Gastroesophageal sphincter (tissue), 4 donors: ENCODE measurements around the gene BIRC2. TPM values are rescaled to one million over a fixed set of nuclear protein-coding genes. Genes with fewer than 3 reads are reported as not detected.

Source experiments
- ATAC-seq: fragments of 150-250 bp; one replicate; pipeline ENCODE4 v1.9.1; 2016; ENCODE audit warnings: mild to moderate bottlenecking, moderate library complexity
- H3K27ac ChIP-seq, 4 donors: fragments of 200-600 bp; sonication (generic) in 3 of 4; 1 replicate in 3 of 4; 2 replicates in 1 of 4; pipeline ENCODE4 v1.5.1; 2016 to 2019
- H3K27me3 ChIP-seq: fragments of 200-600 bp; sonication (generic); one replicate; pipeline ENCODE4 v1.5.1; 2019
- H3K36me3 ChIP-seq, 2 donors: fragments of 200-600 bp; sonication (generic); one replicate each; pipeline ENCODE4 v1.5.1; 2019; ENCODE audit warnings: control low read depth in 1 of 2
- H3K4me1 ChIP-seq, 3 donors: fragments of 200-600 bp; sonication (generic); 1 replicate in 2 of 3; 2 replicates in 1 of 3; pipeline ENCODE4 v1.5.1; 2016 to 2019; ENCODE audit warnings: control low read depth in 2 of 3
- H3K4me3 ChIP-seq, 2 donors: fragments of 200-600 bp; sonication (generic); one replicate each; pipeline ENCODE4 v1.5.1; 2019; ENCODE audit warnings: mild to moderate bottlenecking in 1 of 2, moderate library complexity in 1 of 2
- H3K9me3 ChIP-seq, 3 donors: fragments of 200-600 bp; sonication (generic); one replicate each; pipeline ENCODE4 v1.5.1; 2017 to 2019; ENCODE audit warnings: control low read depth in 2 of 3
- EP300 ChIP-seq: sonication (generic); formaldehyde crosslinking; IDR thresholded peaks from one replicate; pipeline ENCODE4 v1.6.1; 2017; ENCODE audit warnings: antibody characterized with exemption, mild to moderate bottlenecking
- POLR2A ChIP-seq, 2 donors: fragments of 450-650 bp; IDR thresholded peaks; one replicate each; pipeline ENCODE4 v1.6.1; 2017; ENCODE audit warnings: antibody characterized with exemption in 2 of 2, mild to moderate bottlenecking in 2 of 2, moderate library complexity in 1 of 2
- POLR2AphosphoS5 ChIP-seq: sonication (generic); formaldehyde crosslinking; IDR thresholded peaks from one replicate; pipeline ENCODE4 v1.6.1; 2017; ENCODE audit warnings: antibody characterized with exemption
- WGBS, 2 donors: methylation state at CpG; one replicate each; pipeline ENCODE4 v1.1.5; 2018; ENCODE audit warnings: low coverage in 1 of 2; 5-methylcytosine and 5-hydroxymethylcytosine counted together
- total RNA-seq, 4 donors: library from RNA; depleted of rRNA; stranded (reverse); fragments of >200 nt; gene quantifications; one replicate each; pipeline ENCODE4 v1.1.0, GENCODE V29; 2016
- TF ChIP-seq, protein P1 (sequence below), 4 experiments: fragments of 200-600 bp in 2 of 4; fragments of 450-650 bp in 2 of 4; sonication (generic) in 1 of 4; IDR thresholded peaks; one replicate each; pipeline ENCODE4 v1.5.1; 2017 to 2019; ENCODE audit warnings: antibody characterized with exemption in 4 of 4, mild to moderate bottlenecking in 2 of 4, moderate library complexity in 2 of 4

The BIRC2 gene
- total RNA-seq, 4 donors from 2014 or later = 22.4 to 58.2 (median 34.0) TPM

DNA sequence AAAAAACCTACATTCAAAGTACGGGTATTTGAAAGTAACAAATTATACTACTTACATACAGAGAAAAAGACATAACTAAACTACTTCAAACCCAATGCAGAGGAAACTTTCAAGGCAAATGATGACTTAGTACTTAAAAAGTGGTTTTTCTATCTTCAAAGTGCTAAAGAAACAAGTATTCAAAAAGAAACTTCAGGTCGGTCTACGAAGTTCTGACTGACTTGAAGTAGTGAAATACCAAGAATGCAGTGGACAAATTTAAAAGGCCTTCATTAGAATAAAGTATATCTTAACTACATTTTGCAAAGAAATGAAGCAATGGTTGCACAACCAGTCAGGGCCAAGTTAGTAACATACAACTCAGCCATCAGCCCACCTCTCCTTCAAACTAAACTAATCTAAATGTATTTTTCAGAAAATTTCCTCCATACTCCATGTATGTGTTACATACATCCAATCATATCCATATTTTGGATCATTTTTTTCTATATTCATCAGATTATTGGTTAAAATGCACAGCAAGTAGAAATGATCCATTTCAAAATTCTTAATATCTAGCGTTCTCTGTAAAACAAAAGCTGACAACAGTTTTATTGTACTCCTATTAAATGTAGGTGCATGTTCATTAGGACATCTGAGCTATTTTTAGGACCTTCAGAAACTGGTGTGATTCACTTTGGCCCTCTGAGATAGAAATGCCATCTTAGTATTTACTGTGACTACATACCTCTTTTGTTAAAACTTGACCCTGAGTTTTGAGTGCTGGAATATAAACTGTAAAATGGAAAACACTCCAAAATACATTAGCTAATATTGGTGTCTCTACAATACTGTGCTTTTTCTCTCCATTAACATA, 49.9 kb downstream of the BIRC2 start:
- peaks cover 0 to 76% of the 10 kb centered on the region in 2 donors for H3K36me3 ChIP-seq
- H3K4me1 ChIP-seq = peaks cover 0 to 25% (median 3%) of the 10 kb centered on the region in 3 donors
- peak overlapping the region in 1 of 4 donors; percentile 2 for H3K27ac ChIP-seq
- 86 to 88% methylated on average over 4 of the region's 4 CpGs for WGBS, 2 donors
- H3K9me3 ChIP-seq = no peaks in the 10 kb centered on the region
- ATAC-seq = no peak
- H3K27me3 ChIP-seq = no peaks in the 10 kb centered on the region
- no peak overlapping the region for H3K4me3 ChIP-seq
- no peak for TF ChIP-seq EP300
- TF ChIP-seq POLR2A (IDR thresholded peaks at IDR 0.05) = no peak
- TF ChIP-seq POLR2AphosphoS5 = no peak
- TF ChIP-seq, protein P1, sequence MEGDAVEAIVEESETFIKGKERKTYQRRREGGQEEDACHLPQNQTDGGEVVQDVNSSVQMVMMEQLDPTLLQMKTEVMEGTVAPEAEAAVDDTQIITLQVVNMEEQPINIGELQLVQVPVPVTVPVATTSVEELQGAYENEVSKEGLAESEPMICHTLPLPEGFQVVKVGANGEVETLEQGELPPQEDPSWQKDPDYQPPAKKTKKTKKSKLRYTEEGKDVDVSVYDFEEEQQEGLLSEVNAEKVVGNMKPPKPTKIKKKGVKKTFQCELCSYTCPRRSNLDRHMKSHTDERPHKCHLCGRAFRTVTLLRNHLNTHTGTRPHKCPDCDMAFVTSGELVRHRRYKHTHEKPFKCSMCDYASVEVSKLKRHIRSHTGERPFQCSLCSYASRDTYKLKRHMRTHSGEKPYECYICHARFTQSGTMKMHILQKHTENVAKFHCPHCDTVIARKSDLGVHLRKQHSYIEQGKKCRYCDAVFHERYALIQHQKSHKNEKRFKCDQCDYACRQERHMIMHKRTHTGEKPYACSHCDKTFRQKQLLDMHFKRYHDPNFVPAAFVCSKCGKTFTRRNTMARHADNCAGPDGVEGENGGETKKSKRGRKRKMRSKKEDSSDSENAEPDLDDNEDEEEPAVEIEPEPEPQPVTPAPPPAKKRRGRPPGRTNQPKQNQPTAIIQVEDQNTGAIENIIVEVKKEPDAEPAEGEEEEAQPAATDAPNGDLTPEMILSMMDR (IDR thresholded peaks at IDR 0.05) = no peak

DNA sequence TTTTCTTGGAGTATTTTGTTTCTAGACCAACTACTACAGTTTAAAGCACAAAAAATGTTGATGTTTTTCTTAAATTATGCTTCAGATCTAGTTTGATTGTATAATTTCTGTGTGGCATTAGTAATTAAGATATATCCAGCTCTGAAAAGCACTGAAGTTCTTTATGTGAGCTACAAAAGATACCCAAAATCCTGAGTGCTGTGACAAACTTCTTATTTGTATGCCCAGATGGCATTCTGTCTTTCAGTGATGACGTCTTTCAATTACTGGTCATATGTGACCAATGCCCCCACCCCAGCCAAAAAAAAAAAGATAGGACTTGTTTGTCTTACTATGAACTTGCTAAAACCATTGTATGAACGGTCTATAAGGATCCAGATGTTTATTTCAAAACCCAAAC, 51.3 kb downstream of the BIRC2 start:
- Histone ChIP-seq H3K4me3 (no peak overlapping the region), H3K9me3 (no peaks in the 10 kb centered on the region), H3K27ac (no peak overlapping the region), H3K36me3 (peaks cover 0 to 70% of the 10 kb centered on the region in 2 donors), H3K27me3 (no peaks in the 10 kb centered on the region), H3K4me1 (peaks cover 0 to 25% (median 3%) of the 10 kb centered on the region in 3 donors)
- TF ChIP-seq POLR2A (IDR thresholded peaks at IDR 0.05) (no peak), EP300 (no peak), POLR2AphosphoS5 (no peak)
- TF ChIP-seq, protein P1 (IDR thresholded peaks at IDR 0.05) = no peak
- WGBS, 2 donors = 82 to 96% methylated on average over 2 of the region's 2 CpGs
- ATAC-seq = no peak

DNA sequence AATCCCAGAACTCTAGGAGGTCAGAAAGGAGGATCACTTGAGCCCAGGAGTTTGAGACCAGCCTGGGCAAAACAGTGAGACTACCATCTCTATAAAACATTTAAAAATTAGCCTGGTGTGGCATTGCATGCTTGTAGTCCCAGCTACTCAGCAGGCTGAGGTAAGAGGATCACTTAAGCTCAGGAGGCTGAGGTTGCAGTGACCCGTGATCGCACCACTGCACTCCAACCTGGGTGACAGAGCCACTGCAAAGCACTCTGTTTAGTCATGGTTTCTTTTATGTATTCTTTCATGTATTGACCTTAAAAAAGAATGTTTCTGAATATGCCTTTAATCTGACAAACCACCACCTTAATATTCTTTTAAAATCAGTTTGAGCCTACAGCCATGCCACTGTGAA, 52.2 kb downstream of the BIRC2 start:
- H3K36me3 ChIP-seq = peaks cover 0 to 70% of the 10 kb centered on the region in 2 donors
- H3K4me3 ChIP-seq = no peak overlapping the region
- no peaks in the 10 kb centered on the region for H3K9me3 ChIP-seq
- ATAC-seq = no peak
- no peak for TF ChIP-seq EP300
- no peak for TF ChIP-seq POLR2AphosphoS5
- TF ChIP-seq, protein P1 (IDR thresholded peaks at IDR 0.05) = no peak
- TF ChIP-seq POLR2A (IDR thresholded peaks at IDR 0.05) = no peak
- H3K27me3 ChIP-seq = no peaks in the 10 kb centered on the region
- no peak overlapping the region for H3K27ac ChIP-seq
- WGBS, 2 donors = 75 to 92% methylated on average over 2 of the region's 2 CpGs
- peaks cover 0 to 25% (median 3%) of the 10 kb centered on the region in 3 donors for H3K4me1 ChIP-seq

DNA sequence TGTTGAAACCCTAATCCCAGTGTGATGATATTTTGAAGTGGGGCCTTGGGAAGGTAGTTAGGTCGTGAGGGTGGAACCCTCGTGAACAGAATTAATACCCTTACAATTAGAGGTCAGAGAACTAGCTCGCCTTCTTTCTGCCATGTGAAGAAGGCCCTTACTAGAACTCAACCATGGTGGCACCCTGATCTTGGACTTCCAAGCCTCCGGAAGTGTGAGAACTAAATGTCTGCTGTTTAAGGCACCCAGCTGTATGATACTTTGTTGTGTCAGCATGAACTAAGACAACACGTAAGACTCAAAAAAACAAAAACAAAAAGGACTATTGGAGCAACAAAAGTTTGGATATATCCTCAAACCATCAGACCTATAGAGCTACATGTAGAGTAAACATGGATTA, 53.6 kb downstream of the BIRC2 start:
- H3K9me3 ChIP-seq = no peaks in the 10 kb centered on the region
- 89 to 95% methylated on average over 2 to 4 of the region's 5 CpGs for WGBS, 2 donors
- H3K36me3 ChIP-seq = peaks cover 0 to 64% of the 10 kb centered on the region in 2 donors
- peaks cover 0 to 24% (median 3%) of the 10 kb centered on the region in 3 donors for H3K4me1 ChIP-seq
- H3K27ac ChIP-seq = no peak overlapping the region
- no peak for ATAC-seq
- TF ChIP-seq EP300 (no peak), POLR2A (IDR thresholded peaks at IDR 0.05) (no peak), POLR2AphosphoS5 (no peak)
- TF ChIP-seq, protein P1 (IDR thresholded peaks at IDR 0.05) = no peak
- H3K4me3 ChIP-seq = no peak overlapping the region
- H3K27me3 ChIP-seq = no peaks in the 10 kb centered on the region

DNA sequence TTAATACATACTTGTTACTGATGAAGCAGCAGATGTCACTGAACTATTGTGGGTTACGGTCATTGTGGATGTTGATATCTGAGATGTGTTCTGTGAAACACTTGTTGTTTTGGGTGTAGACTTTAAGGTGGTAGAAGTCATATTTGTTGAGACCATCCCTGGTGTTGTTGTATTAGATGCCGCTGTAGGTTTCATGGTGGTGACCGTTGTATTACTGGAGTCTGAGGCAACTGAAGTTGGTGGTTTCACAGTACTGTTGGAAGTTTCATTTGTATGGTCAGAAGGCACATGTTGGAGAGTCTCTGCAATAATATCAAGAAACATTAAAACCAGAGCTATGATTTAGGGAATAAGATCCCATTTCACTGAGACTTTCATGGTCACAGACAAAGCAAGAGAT, 54.9 kb downstream of the BIRC2 start:
- WGBS, 2 donors = 86 to 92% methylated on average over 2 to 3 of the region's 3 CpGs
- no peak for ATAC-seq
- H3K4me1 ChIP-seq = peaks cover 0 to 13% (median under 1%) of the 10 kb centered on the region in 3 donors
- H3K27me3 ChIP-seq = no peaks in the 10 kb centered on the region
- H3K27ac ChIP-seq = no peak overlapping the region
- H3K4me3 ChIP-seq = no peak overlapping the region
- TF ChIP-seq POLR2AphosphoS5 (no peak), POLR2A (IDR thresholded peaks at IDR 0.05) (no peak), EP300 (no peak)
- TF ChIP-seq, protein P1 (IDR thresholded peaks at IDR 0.05) = no peak
- peaks cover 0 to 68% of the 10 kb centered on the region in 2 donors for H3K36me3 ChIP-seq
- H3K9me3 ChIP-seq = no peaks in the 10 kb centered on the region
